Effector memory CD8-positive, alpha-beta T cell (primary cell): ENCODE data around the gene CYP3A4.
"Not testable (repeated sequence)": the region's sequence is repeated elsewhere in the genome, so short reads cannot be mapped to it uniquely, and the experiment has no call there.

Experiments
- ATAC-seq: fragments of 150-1000 bp; cut with Tn5 transposase; replicated peaks from 2 replicates; pipeline ENCODE4 v1.10.0; 2021; ENCODE audit warnings: mild to moderate bottlenecking, moderate library complexity
- DNase-seq, 3 experiments: peaks; one replicate each; pipeline ENCODE4 v3.0.0; 2021
- H3K27ac Mint-ChIP-seq, 2 donors: one replicate each; pipeline ENCODE4 v1.8.0; 2022; ENCODE audit warnings: mild to moderate bottlenecking in 2 of 2, mixed read lengths in 2 of 2, moderate library complexity in 2 of 2
- H3K27me3 Mint-ChIP-seq, 2 donors: one replicate each; pipeline ENCODE4 v1.8.0; 2022; ENCODE audit warnings: mixed read lengths in 2 of 2
- H3K36me3 Mint-ChIP-seq: one replicate; pipeline ENCODE4 v1.8.0; 2022; ENCODE audit warnings: mild to moderate bottlenecking, moderate library complexity, mixed read lengths; ENCODE audit not compliant: insufficient read depth
- H3K4me1 Mint-ChIP-seq, 2 donors: one replicate each; pipeline ENCODE4 v1.8.0; 2022; ENCODE audit warnings: low read depth in 2 of 2, mixed read lengths in 2 of 2
- H3K4me3 Mint-ChIP-seq, 2 donors: one replicate each; pipeline ENCODE4 v1.8.0; 2022; ENCODE audit warnings: mild to moderate bottlenecking in 2 of 2, mixed read lengths in 2 of 2, moderate library complexity in 2 of 2
- H3K9me3 Mint-ChIP-seq, 2 donors: one replicate each; pipeline ENCODE4 v1.8.0; 2022; ENCODE audit warnings: mixed read lengths in 2 of 2

Gene CYP3A4

GRCh38 chr7:99764478-99764877 lies 19.5 kb downstream of the CYP3A4 start:
- Mint-ChIP-seq H3K27ac (no peak overlapping the region), H3K36me3 (no peaks in the 10 kb centered on the region), H3K9me3 (no peaks in the 10 kb centered on the region), H3K4me1 (peaks cover 5 to 6% of the 10 kb centered on the region in 2 donors), H3K4me3 (no peak overlapping the region), H3K27me3 (peaks cover 4% of the 10 kb centered on the region in 2 donors)
- no peak for DNase-seq
- ATAC-seq = no peak

GRCh38 chr7:99762680-99763327 lies 21.2 kb downstream of the CYP3A4 start:
- no peak overlapping the region for H3K27ac Mint-ChIP-seq
- no peaks in the 10 kb centered on the region for H3K9me3 Mint-ChIP-seq
- no peaks in the 10 kb centered on the region for H3K36me3 Mint-ChIP-seq
- H3K4me3 Mint-ChIP-seq = no peak overlapping the region
- H3K4me1 Mint-ChIP-seq = peaks cover 1 to 6% of the 10 kb centered on the region in 2 donors
- ATAC-seq = no peak
- no peaks in the 10 kb centered on the region for H3K27me3 Mint-ChIP-seq
- no peak for DNase-seq

GRCh38 chr7:99755085-99755484 lies 28.9 kb downstream of the CYP3A4 start:
- H3K27ac Mint-ChIP-seq = no peak overlapping the region

GRCh38 chr7:99752356-99752755 lies 31.6 kb downstream of the CYP3A4 start:
- DNase-seq = no peak
- ATAC-seq = no peak
- no peaks in the 10 kb centered on the region for H3K4me1 Mint-ChIP-seq
- H3K4me3 Mint-ChIP-seq = no peak overlapping the region
- no peaks in the 10 kb centered on the region for H3K9me3 Mint-ChIP-seq
- H3K27ac Mint-ChIP-seq = no peak overlapping the region
- H3K36me3 Mint-ChIP-seq = no peaks in the 10 kb centered on the region
- H3K27me3 Mint-ChIP-seq = peaks cover 14 to 15% of the 10 kb centered on the region in 2 donors

More at GRCh38 chr7:99755085-99755484, 28.9 kb downstream of the CYP3A4 start:
- Mint-ChIP-seq H3K36me3 (no peaks in the 10 kb centered on the region), H3K27me3 (peaks cover 14 to 15% of the 10 kb centered on the region in 2 donors), H3K4me1 (no peaks in the 10 kb centered on the region), H3K4me3 (no peak overlapping the region), H3K9me3 (no peaks in the 10 kb centered on the region)
- ATAC-seq (no peak), DNase-seq (no peak)

- ATAC-seq, H3K27ac Mint-ChIP-seq, H3K36me3 Mint-ChIP-seq: not testable (repeated sequence)
Observed at GRCh38 chr7:99751322-99752052, 32.5 kb downstream of the CYP3A4 start.

GRCh38 chr7:99748846-99749579 lies 35.0 kb downstream of the CYP3A4 start:
- H3K27me3 Mint-ChIP-seq = peaks cover 18 to 25% of the 10 kb centered on the region in 2 donors
- no peak overlapping the region for H3K4me3 Mint-ChIP-seq
- ATAC-seq (no peak), DNase-seq (no peak)
- H3K4me1 Mint-ChIP-seq = no peaks in the 10 kb centered on the region
- H3K9me3 Mint-ChIP-seq = no peaks in the 10 kb centered on the region
- H3K36me3 Mint-ChIP-seq = peaks cover 3% of the 10 kb centered on the region
- H3K27ac Mint-ChIP-seq = no peak overlapping the region

More at GRCh38 chr7:99751322-99752052, 32.5 kb downstream of the CYP3A4 start:
- not testable (repeated sequence) for H3K4me3 Mint-ChIP-seq, H3K4me1 Mint-ChIP-seq, H3K9me3 Mint-ChIP-seq, DNase-seq
- H3K27me3 Mint-ChIP-seq = peaks cover 10 to 15% of the 10 kb centered on the region in 2 donors

GRCh38 chr7:99746915-99747314 lies 37.1 kb downstream of the CYP3A4 start:
- DNase-seq, H3K27ac Mint-ChIP-seq, H3K9me3 Mint-ChIP-seq, H3K4me1 Mint-ChIP-seq, H3K36me3 Mint-ChIP-seq, H3K4me3 Mint-ChIP-seq, ATAC-seq: not testable (repeated sequence)
- peaks cover 22 to 27% of the 10 kb centered on the region in 2 donors for H3K27me3 Mint-ChIP-seq

- not testable (repeated sequence) for ATAC-seq, H3K27ac Mint-ChIP-seq, H3K4me3 Mint-ChIP-seq, H3K4me1 Mint-ChIP-seq, DNase-seq, H3K36me3 Mint-ChIP-seq, H3K9me3 Mint-ChIP-seq
- peaks cover 22 to 35% of the 10 kb centered on the region in 2 donors for H3K27me3 Mint-ChIP-seq
Observed at GRCh38 chr7:99745395-99745794, 38.6 kb downstream of the CYP3A4 start.

GRCh38 chr7:99742737-99743394 lies 41.1 kb downstream of the CYP3A4 start:
- Mint-ChIP-seq H3K27me3 (peaks cover 22 to 35% of the 10 kb centered on the region in 2 donors), H3K9me3 (no peaks in the 10 kb centered on the region), H3K36me3 (peaks cover 3% of the 10 kb centered on the region), H3K27ac (no peak overlapping the region), H3K4me1 (no peaks in the 10 kb centered on the region), H3K4me3 (no peak overlapping the region)
- no peak for DNase-seq
- ATAC-seq = no peak

GRCh38 chr7:99741441-99741795 lies 42.6 kb downstream of the CYP3A4 start:
- no peaks in the 10 kb centered on the region for H3K4me1 Mint-ChIP-seq
- no peak overlapping the region for H3K27ac Mint-ChIP-seq
- H3K27me3 Mint-ChIP-seq = peaks cover 22 to 35% of the 10 kb centered on the region in 2 donors
- DNase-seq (no peak), ATAC-seq (no peak)
- peaks cover 3% of the 10 kb centered on the region for H3K36me3 Mint-ChIP-seq
- H3K9me3 Mint-ChIP-seq = no peaks in the 10 kb centered on the region
- no peak overlapping the region for H3K4me3 Mint-ChIP-seq

GRCh38 chr7:99740573-99741440 lies 43.2 kb downstream of the CYP3A4 start:
- ATAC-seq (no peak), DNase-seq (no peak)
- H3K4me1 Mint-ChIP-seq = no peaks in the 10 kb centered on the region
- no peak overlapping the region for H3K27ac Mint-ChIP-seq
- peaks cover 22 to 35% of the 10 kb centered on the region in 2 donors for H3K27me3 Mint-ChIP-seq
- H3K9me3 Mint-ChIP-seq = no peaks in the 10 kb centered on the region
- H3K4me3 Mint-ChIP-seq = no peak overlapping the region
- H3K36me3 Mint-ChIP-seq = peaks cover 1% of the 10 kb centered on the region

GRCh38 chr7:99739699-99740572 lies 44.0 kb downstream of the CYP3A4 start:
- Mint-ChIP-seq H3K36me3 (no peaks in the 10 kb centered on the region), H3K4me1 (no peaks in the 10 kb centered on the region), H3K27ac (no peak overlapping the region), H3K4me3 (no peak overlapping the region), H3K27me3 (peaks cover 16 to 33% of the 10 kb centered on the region in 2 donors), H3K9me3 (no peaks in the 10 kb centered on the region)
- DNase-seq (no peak), ATAC-seq (no peak)
